OCI-LY7 (cell line): ENCODE measurements around the gene RASL12.

Source experiments
- EZH2phosphoT487 ChIP-seq: fragments of 200-600 bp; sonication (generic); IDR thresholded peaks from 2 replicates; pipeline ENCODE4 v1.6.1; 2018; ENCODE audit warnings: low read depth, borderline replicate concordance, mild to moderate bottlenecking, mixed run types, antibody characterized with exemption, low read length, moderate library complexity, mixed read lengths
- TF ChIP-seq, protein P1 (sequence below): fragments of 200-600 bp; sonication (generic); conservative IDR thresholded peaks from 2 replicates; pipeline ENCODE4 v1.5.1; 2014; ENCODE audit warnings: mild to moderate bottlenecking, antibody characterized with exemption, low read length, moderate library complexity, mixed read lengths

GRCh38 chr15:65072027-65072426 is 4.2 kb upstream of the RASL12 start:
- TF ChIP-seq, protein P1, sequence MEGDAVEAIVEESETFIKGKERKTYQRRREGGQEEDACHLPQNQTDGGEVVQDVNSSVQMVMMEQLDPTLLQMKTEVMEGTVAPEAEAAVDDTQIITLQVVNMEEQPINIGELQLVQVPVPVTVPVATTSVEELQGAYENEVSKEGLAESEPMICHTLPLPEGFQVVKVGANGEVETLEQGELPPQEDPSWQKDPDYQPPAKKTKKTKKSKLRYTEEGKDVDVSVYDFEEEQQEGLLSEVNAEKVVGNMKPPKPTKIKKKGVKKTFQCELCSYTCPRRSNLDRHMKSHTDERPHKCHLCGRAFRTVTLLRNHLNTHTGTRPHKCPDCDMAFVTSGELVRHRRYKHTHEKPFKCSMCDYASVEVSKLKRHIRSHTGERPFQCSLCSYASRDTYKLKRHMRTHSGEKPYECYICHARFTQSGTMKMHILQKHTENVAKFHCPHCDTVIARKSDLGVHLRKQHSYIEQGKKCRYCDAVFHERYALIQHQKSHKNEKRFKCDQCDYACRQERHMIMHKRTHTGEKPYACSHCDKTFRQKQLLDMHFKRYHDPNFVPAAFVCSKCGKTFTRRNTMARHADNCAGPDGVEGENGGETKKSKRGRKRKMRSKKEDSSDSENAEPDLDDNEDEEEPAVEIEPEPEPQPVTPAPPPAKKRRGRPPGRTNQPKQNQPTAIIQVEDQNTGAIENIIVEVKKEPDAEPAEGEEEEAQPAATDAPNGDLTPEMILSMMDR = no peak
- no peak for TF ChIP-seq EZH2phosphoT487
